ENCODE results near the gene LRCH1.
A peak's percentile ranks its signal among the peaks of the same experiment; 100 is the strongest.
"Not testable (repeated sequence)": the region's sequence is repeated elsewhere in the genome, so short reads cannot be mapped to it uniquely, and the experiment has no call there.

Gene LRCH1

GRCh38 chr13:46761174-46761573, 208.2 kb downstream of the LRCH1 start:
- DNase-seq, result no peak

DNA sequence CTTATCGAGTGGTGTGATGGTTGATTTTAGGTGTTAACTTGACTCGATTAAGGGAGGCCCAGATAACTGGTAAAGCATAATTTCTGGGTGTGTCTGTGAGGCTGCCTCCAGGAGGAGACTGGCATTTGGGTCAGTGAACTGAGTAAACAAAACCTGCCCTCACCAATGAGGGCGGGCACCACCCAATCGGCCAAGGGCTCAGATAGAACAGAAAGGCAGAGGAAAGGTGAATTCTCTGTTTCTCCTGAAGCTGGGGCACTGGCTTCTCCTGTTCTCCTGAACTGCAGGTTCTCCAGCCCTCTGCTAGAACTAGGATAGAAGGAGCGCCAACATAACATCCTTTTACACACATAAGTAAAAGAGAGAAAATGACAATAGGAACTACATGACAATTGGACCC, 208.9 kb downstream of the LRCH1 start:
- DNase-seq, result no peak

- not testable (repeated sequence) for DNase-seq
Observed at GRCh38 chr13:46769925-46770324, 217.0 kb downstream of the LRCH1 start.

- DNase-seq, result no peak
Observed at GRCh38 chr13:46771693-46772092, 218.7 kb downstream of the LRCH1 start.

DNA sequence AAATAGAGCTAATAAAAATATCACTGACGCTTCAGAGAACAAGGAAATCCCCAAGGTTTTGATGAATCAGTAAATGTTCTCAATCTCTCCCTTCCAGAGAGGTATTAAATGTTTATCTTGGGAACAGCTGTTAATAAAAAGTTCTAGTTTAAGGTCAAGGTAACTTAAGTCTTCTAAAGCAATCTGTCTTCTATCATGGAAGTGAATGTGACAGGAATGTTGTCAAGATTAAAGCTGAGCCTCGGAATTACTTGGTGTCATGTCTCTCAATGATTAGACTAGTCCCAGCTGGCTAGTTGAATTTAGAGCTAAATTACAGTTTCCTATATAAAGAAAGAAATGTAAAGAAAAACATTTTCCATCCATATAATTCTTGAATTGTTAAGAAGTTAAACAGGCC, 220.6 kb downstream of the LRCH1 start:
- DNase-seq, result no peak

DNA sequence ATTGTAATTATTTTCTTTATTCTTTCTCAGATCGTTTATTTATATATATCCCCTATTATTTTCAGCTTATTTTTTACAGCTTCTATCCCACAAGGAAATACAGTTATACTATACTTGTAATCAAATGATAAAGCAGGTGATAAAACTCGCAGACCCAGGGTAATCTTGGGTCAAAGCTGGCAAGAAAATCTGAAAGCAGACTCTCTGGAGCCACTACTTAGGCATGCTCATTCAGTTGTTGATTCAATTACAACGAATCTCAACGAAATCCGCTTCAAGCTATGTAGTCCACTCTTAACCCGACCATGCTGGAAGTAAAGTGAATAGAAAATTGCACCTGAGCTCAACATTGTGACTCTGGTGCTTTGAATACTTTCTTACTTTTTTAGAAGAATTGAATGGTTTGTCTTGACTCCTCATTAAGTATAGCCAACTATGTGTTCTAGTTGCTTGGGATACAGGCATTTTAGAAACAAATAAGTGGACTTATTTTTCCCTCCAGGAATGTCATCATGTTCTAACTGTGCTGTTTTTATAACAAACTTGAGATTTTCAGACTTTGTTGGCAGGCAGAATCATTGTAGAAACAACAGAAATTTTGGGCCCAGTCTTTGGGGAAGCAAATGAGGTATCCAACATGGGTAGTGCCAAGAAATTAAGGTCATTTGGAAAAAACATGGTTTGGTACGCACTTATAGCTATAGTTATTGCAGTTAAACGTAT, 222.6 kb downstream of the LRCH1 start:
- no peak for DNase-seq

- no peak for DNase-seq
Observed at GRCh38 chr13:46778095-46778494, 225.1 kb downstream of the LRCH1 start.

DNA sequence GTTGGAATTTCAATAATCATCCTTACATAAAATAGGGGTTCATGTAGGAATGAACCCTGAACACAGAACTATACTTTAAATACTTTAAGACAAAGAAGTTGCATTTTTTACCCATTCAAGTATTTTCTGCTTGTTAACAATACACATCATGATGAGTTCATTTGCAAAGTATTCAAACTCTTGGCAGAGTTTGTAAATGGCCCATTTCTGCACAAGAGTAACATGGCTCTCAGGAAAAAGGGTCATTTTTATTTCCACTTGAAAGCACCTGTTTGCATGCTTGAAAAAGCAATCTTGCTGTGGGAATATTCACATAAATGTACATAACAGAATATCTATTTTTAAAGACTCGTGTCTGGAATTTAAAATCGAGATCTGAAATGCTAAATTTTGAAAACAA, 225.9 kb downstream of the LRCH1 start:
- DNase-seq, result no peak

DNA sequence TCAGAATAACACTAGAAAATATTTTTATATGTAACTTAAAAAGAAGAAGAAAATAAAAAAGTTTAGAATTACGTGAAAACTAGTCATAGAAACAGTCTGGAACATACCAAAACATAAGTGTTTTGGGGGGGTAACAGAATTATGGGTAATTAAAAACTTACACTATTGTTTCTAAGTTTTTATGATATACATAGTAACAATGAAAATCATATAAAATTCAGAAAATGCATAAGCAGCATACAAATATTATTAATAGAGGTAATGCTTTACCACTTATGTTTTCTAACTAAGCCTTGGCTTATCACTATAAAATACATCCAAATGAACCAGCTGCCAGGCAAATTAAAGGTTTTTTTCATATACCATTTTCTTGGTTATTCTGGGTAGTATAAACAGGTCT, 229.1 kb downstream of the LRCH1 start:
- no peak for DNase-seq

DNA sequence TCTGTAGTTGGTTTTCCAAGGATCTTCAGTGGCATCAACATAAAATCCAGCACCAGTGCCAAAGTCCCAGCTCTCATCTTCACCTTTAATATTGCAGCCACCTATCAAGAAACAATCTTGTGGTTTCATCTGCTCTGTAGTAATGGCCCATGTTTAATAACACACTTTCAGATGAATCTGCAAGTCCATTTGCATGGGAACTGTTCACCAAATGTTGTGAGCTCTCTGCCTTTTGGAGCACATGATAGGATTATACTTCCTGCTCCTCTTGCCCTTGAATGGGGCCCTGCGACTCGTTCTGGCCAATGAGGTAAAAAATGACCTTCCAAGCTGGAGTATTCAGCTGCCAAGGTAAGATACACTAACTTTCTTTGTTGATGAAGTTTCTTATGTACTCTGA, 229.7 kb downstream of the LRCH1 start:
- no peak for DNase-seq

- no peak for DNase-seq
Observed at GRCh38 chr13:46783504-46783903, 230.5 kb downstream of the LRCH1 start.

GRCh38 chr13:46795321-46795720, 242.4 kb downstream of the LRCH1 start:
- no peak for DNase-seq

DNA sequence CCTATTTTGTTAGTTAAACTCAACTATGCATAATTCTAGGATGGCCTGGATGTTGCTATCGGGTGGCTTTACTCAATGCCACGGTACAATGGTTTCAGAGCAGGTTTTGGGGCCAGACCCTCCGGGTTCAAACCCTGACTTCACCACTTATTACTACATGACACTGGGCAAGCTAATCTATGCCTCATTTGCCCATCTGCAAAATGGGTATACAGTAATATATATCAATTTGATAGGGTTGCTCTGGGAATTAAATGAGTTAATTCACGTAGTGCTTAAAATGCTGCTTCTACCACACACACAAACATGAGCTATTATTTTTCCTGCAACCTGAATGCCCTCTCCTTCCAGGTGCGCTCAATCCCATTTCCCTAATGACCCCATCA, 243.2 kb downstream of the LRCH1 start:
- no peak for DNase-seq

- peak; percentile 87 for DNase-seq
Observed at GRCh38 chr13:46796515-46797474, 243.8 kb downstream of the LRCH1 start, which contains the start of gene ESD. Gene ESD (minus strand): TSS chr13:46797161. CDS start chr13:46791413, 5,748 bp downstream.

- no peak for DNase-seq
Observed at GRCh38 chr13:46797501-46798237, 244.7 kb downstream of the LRCH1 start.

DNA sequence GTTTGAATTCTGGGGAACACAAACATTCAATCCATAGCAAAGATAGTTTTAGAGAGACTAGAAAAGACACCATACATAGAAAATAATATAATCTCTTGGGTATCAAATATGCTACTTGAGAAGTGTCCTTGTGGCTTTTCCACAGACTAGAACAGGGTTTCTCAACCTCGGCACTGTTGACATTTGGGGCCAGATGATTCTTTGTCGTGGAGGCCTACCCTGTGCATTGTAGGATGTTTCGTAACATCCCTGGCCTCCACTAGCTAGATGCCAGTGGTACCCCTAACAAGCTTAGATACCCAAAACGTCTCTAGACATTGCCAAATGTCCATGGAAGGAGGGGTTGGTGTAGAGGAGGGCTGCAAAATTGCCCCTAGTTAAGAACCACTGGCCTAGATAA, 246.2 kb downstream of the LRCH1 start:
- no peak for DNase-seq

DNA sequence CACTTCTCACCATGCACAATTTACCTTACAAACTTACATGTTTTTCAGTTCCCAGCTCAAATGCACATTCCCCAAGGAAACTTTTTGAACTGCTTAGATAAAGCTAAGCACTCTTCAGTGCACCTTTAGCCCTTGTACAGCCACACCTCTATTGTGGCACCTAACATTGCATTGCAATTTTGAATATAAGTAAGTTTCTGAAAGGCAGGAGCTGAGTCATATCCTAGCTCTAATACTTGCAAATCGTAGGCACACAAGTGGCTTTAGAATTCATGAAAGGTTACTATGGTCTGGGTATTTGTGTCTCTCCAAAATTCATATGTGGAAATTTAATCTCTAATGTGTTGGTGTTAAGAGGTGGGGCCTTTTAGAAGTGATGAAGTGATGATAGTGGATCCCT, 248.9 kb downstream of the LRCH1 start:
- DNase-seq, result no peak
